ENCODE results near the gene SLC27A4. TPM values are rescaled to one million over a fixed set of nuclear protein-coding genes. Genes with fewer than 3 reads are reported as not detected.

The SLC27A4 gene
- total and polyA plus RNA-seq, 4 donors = 6.8 to 29.7 (median 24.2) TPM

- H3K27me3 ChIP-seq (ENCODE audit: control insufficient read depth in 3 of 3, insufficient read depth in 3 of 3, low read length in 2 of 3) = no peaks in the 10 kb centered on the region
- peaks cover 7 to 14% (median 12%) of the 10 kb centered on the region in 5 donors for H3K4me1 ChIP-seq (ENCODE audit: control insufficient read depth in 5 of 5, insufficient read depth in 5 of 5, low read length in 5 of 5)
- peaks cover 0 to 15% (median 6%) of the 10 kb centered on the region in 4 donors for H3K36me3 ChIP-seq (ENCODE audit: control insufficient read depth in 4 of 4, insufficient read depth in 4 of 4, low read length in 4 of 4)
- H3K27ac ChIP-seq (ENCODE audit: low read depth in 1 of 2, low read length in 1 of 2) = peak within 1 kb of the TSS; percentile 91
- peak; percentile 96 for ATAC-seq (ENCODE audit: insufficient read depth, low FRiP score)
- H3K4me3 ChIP-seq = peak within 1 kb of the TSS; percentile 96
- 0% methylated on average over 51 to 55 of the region's 55 CpGs for WGBS, 2 donors
- H3K9me3 ChIP-seq (ENCODE audit: control insufficient read depth in 4 of 4, insufficient read depth in 3 of 4, low read length in 3 of 4) = no peaks in the 10 kb centered on the region
- DNase-seq = peak; percentile 97 to 98 (median 98)
- TF ChIP-seq CTCF (IDR thresholded peaks at IDR 0.05; ENCODE audit: control extremely low read depth, extremely low read depth) = no peak
- peak within 1 kb of the TSS; percentile 69 to 93 for H3K9ac ChIP-seq (ENCODE audit: insufficient read depth in 1 of 2, low read length in 2 of 2)
These were observed 30.7 kb downstream of the SLC27A4 start, which contains the start of gene URM1 for GRCh38 chr9:128370752-128371629. URM1 (plus strand) TSS chr9:128371374; CDS start chr9:128371381, 7 bp downstream.

GRCh38 chr9:128371630-128372117, 31.3 kb downstream of the SLC27A4 start:
- Histone ChIP-seq H3K36me3 (ENCODE audit: control insufficient read depth in 4 of 4, insufficient read depth in 4 of 4, low read length in 4 of 4) (peaks cover 0 to 15% (median 6%) of the 10 kb centered on the region in 4 donors), H3K4me3 (peak overlapping the region; percentile 96), H3K4me1 (ENCODE audit: control insufficient read depth in 5 of 5, insufficient read depth in 5 of 5, low read length in 5 of 5) (peaks cover 7 to 14% (median 12%) of the 10 kb centered on the region in 5 donors), H3K27ac (ENCODE audit: low read depth in 1 of 2, low read length in 1 of 2) (peak overlapping the region; percentile 91), H3K9ac (ENCODE audit: insufficient read depth in 1 of 2, low read length in 2 of 2) (peak overlapping the region; percentile 53 to 88), H3K27me3 (ENCODE audit: control insufficient read depth in 3 of 3, insufficient read depth in 3 of 3, low read length in 2 of 3) (no peaks in the 10 kb centered on the region), H3K9me3 (ENCODE audit: control insufficient read depth in 4 of 4, insufficient read depth in 3 of 4, low read length in 3 of 4) (no peaks in the 10 kb centered on the region)
- no peak for TF ChIP-seq CTCF (IDR thresholded peaks at IDR 0.05; ENCODE audit: control extremely low read depth, extremely low read depth)
- no peak for DNase-seq
- 0 to 2% methylated on average over 10 of the region's 10 CpGs for WGBS, 2 donors
- no peak for ATAC-seq (ENCODE audit: insufficient read depth, low FRiP score)

GRCh38 chr9:128372188-128372641, 31.9 kb downstream of the SLC27A4 start:
- H3K9me3 ChIP-seq (ENCODE audit: control insufficient read depth in 4 of 4, insufficient read depth in 3 of 4, low read length in 3 of 4) = no peaks in the 10 kb centered on the region

More at GRCh38 chr9:128372188-128372641, 31.9 kb downstream of the SLC27A4 start:
- Histone ChIP-seq H3K36me3 (ENCODE audit: control insufficient read depth in 4 of 4, insufficient read depth in 4 of 4, low read length in 4 of 4) (peaks cover 0 to 15% (median 6%) of the 10 kb centered on the region in 4 donors), H3K9ac (ENCODE audit: insufficient read depth in 1 of 2, low read length in 2 of 2) (peak overlapping the region in 1 of 2 donors; percentile 88), H3K27me3 (ENCODE audit: control insufficient read depth in 3 of 3, insufficient read depth in 3 of 3, low read length in 2 of 3) (no peaks in the 10 kb centered on the region), H3K4me1 (ENCODE audit: control insufficient read depth in 5 of 5, insufficient read depth in 5 of 5, low read length in 5 of 5) (peaks cover 7 to 14% (median 12%) of the 10 kb centered on the region in 5 donors), H3K4me3 (peak overlapping the region; percentile 96), H3K27ac (ENCODE audit: low read depth in 1 of 2, low read length in 1 of 2) (peak overlapping the region in 1 of 2 donors; percentile 91)
- ATAC-seq (ENCODE audit: insufficient read depth, low FRiP score) = no peak
- DNase-seq = no peak
- TF ChIP-seq CTCF (IDR thresholded peaks at IDR 0.05; ENCODE audit: control extremely low read depth, extremely low read depth) = no peak
- 25 to 26% methylated on average over 4 of the region's 4 CpGs for WGBS, 2 donors

All from lung (tissue), 12 donors.